NCI-H2029 treated with DMSO at 0.1 percent for 48 hours (cell line): ENCODE measurements around the gene MAP3K3.

ENCODE experiments used
- DNase-seq: peaks from one replicate; lab custom pipeline; 2025; lab: John Stamatoyannopoulos, UW

MAP3K3 gene

DNA sequence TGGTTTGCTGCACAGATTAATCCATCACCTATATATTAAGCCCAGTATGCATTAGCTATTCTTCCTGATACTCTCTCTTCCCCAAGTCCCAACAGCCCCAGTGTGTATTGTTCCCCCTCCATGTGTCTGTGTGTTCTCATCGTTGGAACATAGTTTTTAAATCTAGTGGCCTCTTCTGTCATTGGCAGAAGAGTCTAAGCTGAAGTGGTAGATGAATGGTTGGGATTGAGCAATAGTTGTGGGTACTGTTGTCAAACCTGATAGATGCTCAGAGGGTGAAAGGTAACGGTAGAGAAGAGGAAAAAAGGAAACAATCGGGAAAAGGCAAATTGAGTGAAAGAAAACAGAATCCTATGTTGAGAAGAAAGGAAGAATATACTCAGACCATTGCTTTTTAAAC lies 29.9 kb downstream of the MAP3K3 start:
- no peak for DNase-seq

- no peak for DNase-seq
Observed at GRCh38 chr17:63653050-63653449, 30.8 kb downstream of the MAP3K3 start.

DNA sequence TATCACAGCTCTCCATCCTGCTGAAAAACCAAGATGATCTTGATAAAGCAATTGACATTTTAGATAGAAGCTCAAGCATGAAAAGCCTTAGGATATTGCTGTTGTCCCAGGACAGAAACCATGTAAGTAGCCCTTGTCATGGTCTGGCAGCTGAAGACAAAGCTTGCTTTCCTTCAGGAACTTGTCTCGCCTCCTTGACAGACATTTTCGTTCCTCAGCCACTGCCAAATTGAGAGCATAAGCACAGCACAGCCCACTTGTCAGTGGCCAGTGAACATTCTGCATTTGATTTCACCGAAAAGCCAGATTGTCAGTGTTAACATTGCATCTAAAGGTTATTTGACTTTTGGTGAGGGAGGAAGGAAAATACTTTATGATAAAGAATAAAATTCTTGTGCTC lies 35.6 kb downstream of the MAP3K3 start:
- DNase-seq = no peak

- no peak for DNase-seq
Observed at GRCh38 chr17:63658366-63658765, 36.1 kb downstream of the MAP3K3 start.

GRCh38 chr17:63659850-63660249 lies 37.6 kb downstream of the MAP3K3 start:
- no peak for DNase-seq

- DNase-seq = no peak
Observed at GRCh38 chr17:63665527-63666214, 43.5 kb downstream of the MAP3K3 start.

- no peak for DNase-seq
Observed at GRCh38 chr17:63672856-63673255, 50.6 kb downstream of the MAP3K3 start.

- no peak for DNase-seq
Observed at GRCh38 chr17:63675231-63675606, 53.0 kb downstream of the MAP3K3 start.

- peak; percentile 38 for DNase-seq
Observed at GRCh38 chr17:63675607-63676546, 53.7 kb downstream of the MAP3K3 start.

DNA sequence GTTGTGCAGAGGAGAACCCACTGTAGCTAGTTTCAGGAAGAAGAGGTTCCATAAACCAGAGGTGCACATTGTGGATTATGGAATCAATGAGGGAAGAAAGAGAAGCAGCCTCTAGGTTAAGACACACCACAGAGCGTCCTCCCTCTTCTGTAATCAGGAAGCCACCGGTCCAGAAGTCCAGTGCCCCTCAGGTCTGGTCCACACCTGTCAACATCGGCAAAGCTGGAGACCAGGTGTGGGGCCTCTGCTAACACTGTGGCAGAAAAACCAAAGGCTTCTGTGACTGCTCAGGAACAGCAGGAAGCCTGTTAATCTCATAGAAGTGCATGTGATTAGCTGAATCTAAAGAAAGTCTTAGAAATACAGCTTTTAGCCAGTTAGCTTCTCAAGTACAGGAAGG lies 54.4 kb downstream of the MAP3K3 start:
- DNase-seq = no peak

DNA sequence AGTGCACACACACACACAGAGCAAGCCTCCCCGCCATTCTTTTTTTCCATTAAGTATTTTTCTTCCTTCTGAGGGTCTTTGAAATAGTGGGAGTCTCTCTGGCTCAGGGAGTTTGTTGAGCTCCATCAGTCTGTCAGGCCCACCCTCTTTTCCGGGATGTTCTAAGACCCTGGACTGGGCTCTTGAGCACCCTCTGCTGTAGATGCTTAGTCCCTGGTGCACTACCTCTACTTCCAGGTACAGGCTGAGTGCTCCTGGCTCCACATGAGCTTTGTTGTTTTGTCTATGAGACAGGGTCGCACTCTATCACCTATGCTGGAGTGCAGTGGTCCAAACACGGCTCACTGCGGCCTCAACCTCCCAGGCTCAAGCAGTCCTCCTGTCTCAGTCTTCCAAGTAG lies 57.0 kb downstream of the MAP3K3 start:
- DNase-seq = no peak

DNA sequence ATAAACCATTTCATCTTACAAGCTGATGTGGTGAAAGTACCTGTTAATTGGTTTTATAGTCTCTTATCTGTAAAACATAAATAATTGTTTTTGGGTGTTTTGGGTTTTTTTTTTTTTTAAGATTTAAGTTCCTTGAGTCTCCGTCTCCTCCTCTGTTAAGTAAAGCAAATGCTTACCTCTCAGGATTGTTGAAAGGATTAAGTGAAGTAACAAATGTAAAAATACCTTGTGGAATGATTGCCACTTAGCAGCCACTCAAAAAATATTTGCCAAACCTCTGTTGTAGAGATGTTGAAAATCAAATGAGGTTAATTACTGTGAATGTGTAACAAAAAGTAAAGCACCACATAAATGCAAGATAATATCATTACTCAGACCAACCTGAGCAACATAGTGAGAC lies 58.5 kb downstream of the MAP3K3 start:
- DNase-seq = no peak

DNA sequence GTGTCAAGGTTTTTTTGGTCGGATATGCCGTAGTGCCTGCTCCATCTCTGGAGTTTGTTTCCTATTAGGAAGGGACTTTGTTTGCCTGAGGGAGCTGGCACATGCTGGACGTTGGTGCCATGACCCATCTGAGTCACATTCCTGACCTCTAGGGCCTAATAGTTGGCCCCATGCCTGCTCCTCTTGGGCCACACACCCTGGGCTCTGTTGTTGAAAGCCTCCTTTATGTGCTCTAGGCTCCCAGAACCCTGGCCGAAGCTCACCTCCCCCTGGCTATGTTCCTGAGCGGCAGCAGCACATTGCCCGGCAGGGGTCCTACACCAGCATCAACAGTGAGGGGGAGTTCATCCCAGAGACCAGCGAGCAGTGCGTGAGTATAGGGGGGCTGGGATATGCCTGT lies 59.3 kb downstream of the MAP3K3 start:
- DNase-seq = no peak

DNA sequence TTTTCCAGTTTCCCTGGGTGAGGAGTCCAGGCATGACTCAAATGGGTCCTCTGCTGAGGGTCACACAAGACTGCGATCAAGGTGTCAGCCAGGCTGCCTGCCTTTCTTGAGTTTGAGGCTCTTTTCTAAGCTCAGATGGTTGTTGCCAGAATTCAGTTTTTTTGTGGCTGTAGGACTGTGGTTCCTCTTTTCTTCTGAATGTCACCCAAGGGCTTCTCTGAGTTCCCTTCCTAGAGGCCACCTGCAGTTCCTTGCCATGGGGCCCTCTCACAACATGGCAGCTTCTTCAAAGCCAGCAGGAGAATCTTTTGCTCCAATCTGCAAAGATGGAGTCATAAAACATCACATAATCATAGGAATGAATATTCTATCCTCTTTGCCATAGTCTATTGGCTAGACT lies 60.2 kb downstream of the MAP3K3 start:
- no peak for DNase-seq

DNA sequence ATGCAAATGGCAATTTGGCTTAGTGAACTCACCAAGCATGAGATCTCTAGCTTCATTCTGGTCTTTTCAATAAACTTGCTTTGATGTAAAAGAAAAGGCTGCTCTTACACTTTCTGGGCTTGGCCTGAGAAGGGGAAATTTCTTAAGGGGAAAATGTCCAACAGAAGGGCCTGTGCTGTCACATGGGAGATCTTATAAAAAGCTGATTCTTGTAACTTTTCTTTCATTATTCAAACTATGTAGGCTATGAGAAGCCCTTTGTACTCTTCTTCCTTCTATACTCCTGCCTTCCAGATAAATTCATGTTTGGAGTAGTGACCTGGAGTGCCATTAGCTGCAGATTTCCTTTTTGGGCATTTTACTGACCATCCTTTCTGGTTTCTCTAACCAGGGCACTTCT lies 60.8 kb downstream of the MAP3K3 start:
- DNase-seq = no peak

DNA sequence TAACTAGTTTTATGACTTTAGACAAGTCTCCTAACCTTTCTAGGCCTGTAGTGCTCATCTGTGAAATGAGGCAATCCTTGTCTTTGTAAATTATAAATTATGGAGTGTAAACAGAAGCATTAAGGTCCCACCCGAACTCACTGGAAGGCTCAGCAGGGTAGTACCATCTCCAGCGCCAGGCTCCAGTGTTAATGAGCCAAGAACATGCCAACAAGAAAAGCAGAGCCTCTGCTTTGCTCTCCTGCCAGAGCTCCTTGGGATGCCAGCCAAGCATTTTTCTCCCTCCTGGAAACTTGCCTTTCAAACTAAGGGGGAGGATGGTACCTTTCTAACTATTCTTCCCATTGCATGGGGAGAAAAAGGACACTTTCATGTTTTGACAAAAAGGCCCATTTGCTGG lies 62.8 kb downstream of the MAP3K3 start:
- no peak for DNase-seq

- no peak for DNase-seq
Observed at GRCh38 chr17:63685578-63685977, 63.4 kb downstream of the MAP3K3 start.

DNA sequence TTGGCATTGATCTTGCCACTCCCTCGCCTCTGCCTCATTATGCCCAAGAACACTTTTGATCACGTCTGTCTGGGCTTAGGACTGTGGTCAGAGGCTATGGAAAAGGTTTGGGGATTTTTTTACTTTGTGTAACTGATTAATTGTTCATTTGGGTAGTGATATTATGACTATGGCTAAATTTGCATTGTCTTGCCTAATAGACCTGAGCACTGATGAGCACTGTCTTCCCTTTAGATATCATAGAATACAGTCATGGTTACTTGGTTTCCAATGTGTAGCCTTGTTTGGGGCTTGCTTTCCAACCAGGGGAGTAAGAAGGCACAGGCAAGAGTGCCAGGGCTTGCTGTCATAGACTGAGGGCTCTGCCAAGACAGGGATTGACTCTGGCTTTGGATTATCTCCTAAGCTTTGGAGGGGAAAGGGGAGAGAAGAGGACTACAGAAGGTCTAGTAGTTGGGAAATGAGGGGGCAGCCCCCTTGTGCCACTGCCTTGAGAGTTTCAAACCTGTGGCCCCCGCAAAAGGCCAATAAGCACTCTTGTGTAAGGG lies 64.0 kb downstream of the MAP3K3 start:
- no peak for DNase-seq

GRCh38 chr17:63688396-63689020 lies 66.3 kb downstream of the MAP3K3 start:
- DNase-seq = no peak

GRCh38 chr17:63689479-63689878 lies 67.3 kb downstream of the MAP3K3 start:
- no peak for DNase-seq

- no peak for DNase-seq
Observed at GRCh38 chr17:63692195-63692816, 70.1 kb downstream of the MAP3K3 start.

- no peak for DNase-seq
Observed at GRCh38 chr17:63693411-63694113, 71.3 kb downstream of the MAP3K3 start.
